GM19351 (cell line): ENCODE measurements around the gene ITGB8.

ENCODE experiments used
- ATAC-seq: cut with Tn5 transposase; IDR thresholded peaks from one replicate; pipeline ENCODE4 v1.9.1; 2021; ENCODE audit warnings: mild to moderate bottlenecking, moderate library complexity; ENCODE audit not compliant: unreplicated experiment

The ITGB8 gene

DNA sequence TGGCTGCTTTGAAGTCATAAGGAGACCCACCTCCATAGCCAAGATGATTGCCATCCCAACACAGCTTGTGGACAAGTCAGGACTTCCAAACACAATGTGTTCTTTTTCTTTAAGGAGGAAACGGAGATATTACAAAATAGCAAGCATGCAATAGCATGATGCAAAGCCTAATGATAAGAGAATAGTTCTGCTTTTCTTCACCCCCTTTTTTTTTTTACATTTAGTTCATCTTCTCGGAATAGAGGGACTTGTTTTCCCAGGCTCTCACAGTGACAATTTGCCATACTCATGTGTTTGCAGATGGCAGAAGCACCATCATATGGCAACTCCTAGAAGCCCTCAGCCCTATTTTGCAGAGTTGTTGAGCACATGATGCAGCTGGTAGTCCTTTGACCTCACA, 119.8 kb downstream of the ITGB8 start:
- ATAC-seq = no peak

DNA sequence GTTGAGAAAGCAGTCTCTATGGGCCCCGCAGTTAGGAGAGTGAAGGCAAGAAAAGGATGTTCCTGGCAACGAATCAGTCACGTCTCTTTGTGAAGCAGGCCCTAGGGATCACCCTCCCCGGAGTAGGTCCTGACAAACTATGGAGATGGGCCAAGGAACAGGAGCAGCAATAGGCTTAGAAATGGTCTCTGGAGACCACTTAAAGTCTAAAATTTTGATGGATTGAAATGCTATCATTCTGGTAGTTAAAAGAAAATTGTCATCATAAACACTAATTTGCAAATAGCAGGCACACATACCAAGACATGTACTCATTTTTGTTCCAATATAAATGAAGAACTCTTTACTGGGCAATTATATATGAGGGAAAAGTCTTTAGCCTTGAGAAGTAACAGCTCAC, 123.5 kb downstream of the ITGB8 start:
- ATAC-seq = no peak

- ATAC-seq = no peak
These were observed 126.0 kb downstream of the ITGB8 start for GRCh38 chr7:20456701-20457100.

DNA sequence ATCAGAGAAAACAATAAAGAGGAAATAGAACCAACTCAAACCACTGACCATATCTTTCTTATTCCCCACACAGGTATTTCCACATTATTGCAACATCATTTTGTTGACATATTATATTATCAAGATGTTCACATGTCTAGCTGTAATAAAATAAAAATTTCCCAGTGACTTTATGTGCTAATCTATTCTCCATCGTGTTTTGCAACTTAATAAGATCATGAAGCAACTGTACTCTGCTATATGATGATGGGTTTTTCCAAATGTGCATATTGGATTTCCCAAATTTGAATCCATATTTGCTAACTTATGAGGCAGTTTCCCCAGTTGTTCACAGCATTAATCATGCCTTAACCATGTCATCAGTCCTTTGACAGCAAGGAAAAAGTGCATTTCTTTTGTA, 127.8 kb downstream of the ITGB8 start:
- no peak for ATAC-seq

- no peak for ATAC-seq
These were observed 128.7 kb downstream of the ITGB8 start for GRCh38 chr7:20459419-20459818.

GRCh38 chr7:20464891-20465290, 134.2 kb downstream of the ITGB8 start:
- no peak for ATAC-seq
